Loucy (cell line): ENCODE measurements around the gene PEBP1.

Experiments used
- H2AFZ ChIP-seq: fragments of 200-600 bp; sonication (generic); 2 replicates; pipeline ENCODE4 v1.6.0; 2016; ENCODE audit warnings: antibody characterized with exemption, mild to moderate bottlenecking, low read length, moderate library complexity
- H3F3A ChIP-seq: fragments of 200-600 bp; 2 replicates; pipeline ENCODE4 v1.6.0; 2016; ENCODE audit warnings: antibody characterized with exemption, low read depth, mild to moderate bottlenecking
- H3K27me3 ChIP-seq: fragments of 200-600 bp; sonication (generic); 2 replicates; pipeline ENCODE4 v1.6.1; 2014; ENCODE audit warnings: low read length, mild to moderate bottlenecking; ENCODE audit not compliant: insufficient read depth, poor library complexity, severe bottlenecking
- H3K36me3 ChIP-seq: fragments of 200-600 bp; sonication (generic); 2 replicates; pipeline ENCODE4 v1.6.1; 2016; ENCODE audit warnings: low read length; ENCODE audit not compliant: insufficient read depth
- H3K4me1 ChIP-seq: fragments of 200-600 bp; sonication (generic); 2 replicates; pipeline ENCODE4 v1.5.1; 2014; ENCODE audit warnings: low read length, mild to moderate bottlenecking; ENCODE audit not compliant: insufficient read depth, poor library complexity, severe bottlenecking
- H3K4me2 ChIP-seq: fragments of 200-600 bp; sonication (generic); 2 replicates; pipeline ENCODE4 v1.6.0; 2014; ENCODE audit warnings: antibody characterized with exemption, low read length, low read depth, mild to moderate bottlenecking; ENCODE audit not compliant: poor library complexity, severe bottlenecking
- H3K4me3 ChIP-seq: fragments of 200-600 bp; sonication (generic); 2 replicates; pipeline ENCODE4 v1.5.1; 2014; ENCODE audit warnings: low read length, mild to moderate bottlenecking, mixed read lengths; ENCODE audit not compliant: poor library complexity, severe bottlenecking
- H3K79me2 ChIP-seq: fragments of 200-600 bp; sonication (generic); 2 replicates; pipeline ENCODE4 v1.6.1; 2014; ENCODE audit warnings: low read length; ENCODE audit not compliant: insufficient read depth
- H3K9ac ChIP-seq: fragments of 200-600 bp; sonication (generic); 2 replicates; pipeline ENCODE4 v1.6.0; 2014; ENCODE audit warnings: mild to moderate bottlenecking, low read depth, low read length, moderate library complexity; ENCODE audit not compliant: poor library complexity, severe bottlenecking
- H3K9me2 ChIP-seq: fragments of 200-600 bp; sonication (generic); replicated peaks from 2 replicates; pipeline ENCODE4 v1.6.1; 2016; ENCODE audit warnings: low read depth, low read length, mixed read lengths
- H3K9me3 ChIP-seq: fragments of 200-600 bp; sonication (generic); 2 replicates; pipeline ENCODE4 v1.6.1; 2014; ENCODE audit warnings: mild to moderate bottlenecking, antibody characterized with exemption, low read length, low read depth; ENCODE audit not compliant: insufficient read depth
- H4K20me1 ChIP-seq: fragments of 200-600 bp; sonication (generic); 2 replicates; pipeline ENCODE4 v1.6.0; 2014; ENCODE audit warnings: antibody characterized with exemption, low read length, mild to moderate bottlenecking; ENCODE audit not compliant: insufficient read depth, poor library complexity, severe bottlenecking
- EZH2phosphoT487 ChIP-seq: fragments of 200-600 bp; IDR thresholded peaks from 2 replicates; pipeline ENCODE4 v1.6.1; 2018; ENCODE audit warnings: antibody characterized with exemption, mild to moderate bottlenecking, moderate library complexity, borderline replicate concordance
- TF ChIP-seq, protein P1 (sequence below): fragments of 200-600 bp; sonication (generic); conservative IDR thresholded peaks from 2 replicates; pipeline ENCODE4 v1.5.1; 2014; ENCODE audit warnings: mild to moderate bottlenecking, antibody characterized with exemption, low read length

Gene PEBP1

DNA sequence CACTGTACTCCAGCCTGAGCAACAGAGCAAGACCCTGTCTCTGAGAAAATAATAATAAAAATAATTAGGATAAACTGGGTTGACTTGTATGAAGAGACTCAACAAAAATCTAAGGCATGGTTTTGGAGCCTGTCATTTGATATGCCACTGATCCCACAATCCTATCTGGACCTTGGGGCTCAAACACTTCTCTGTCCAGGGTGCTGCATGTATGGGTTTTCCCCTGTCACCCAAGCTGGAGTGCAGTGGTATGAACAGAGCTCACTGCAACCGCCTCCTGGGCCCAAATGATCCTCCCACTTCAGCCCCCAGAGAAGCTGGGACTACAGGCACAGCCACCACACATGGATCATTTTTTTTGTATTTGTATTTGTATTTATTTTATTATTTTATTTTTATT lies 26.8 kb upstream of the PEBP1 start:
- Histone ChIP-seq H3K4me1 (peaks cover 3% of the 10 kb centered on the region), H4K20me1 (no peaks in the 10 kb centered on the region), H3K27me3 (no peaks in the 10 kb centered on the region), H3K79me2 (no peaks in the 10 kb centered on the region), H3F3A (no peaks in the 10 kb centered on the region), H3K9ac (no peak overlapping the region), H3K36me3 (no peaks in the 10 kb centered on the region), H2AFZ (no peak overlapping the region), H3K4me2 (no peak overlapping the region), H3K9me3 (no peaks in the 10 kb centered on the region), H3K4me3 (no peak overlapping the region), H3K9me2 (no peaks in the 10 kb centered on the region)
- TF ChIP-seq EZH2phosphoT487: no peak
- TF ChIP-seq, protein P1, sequence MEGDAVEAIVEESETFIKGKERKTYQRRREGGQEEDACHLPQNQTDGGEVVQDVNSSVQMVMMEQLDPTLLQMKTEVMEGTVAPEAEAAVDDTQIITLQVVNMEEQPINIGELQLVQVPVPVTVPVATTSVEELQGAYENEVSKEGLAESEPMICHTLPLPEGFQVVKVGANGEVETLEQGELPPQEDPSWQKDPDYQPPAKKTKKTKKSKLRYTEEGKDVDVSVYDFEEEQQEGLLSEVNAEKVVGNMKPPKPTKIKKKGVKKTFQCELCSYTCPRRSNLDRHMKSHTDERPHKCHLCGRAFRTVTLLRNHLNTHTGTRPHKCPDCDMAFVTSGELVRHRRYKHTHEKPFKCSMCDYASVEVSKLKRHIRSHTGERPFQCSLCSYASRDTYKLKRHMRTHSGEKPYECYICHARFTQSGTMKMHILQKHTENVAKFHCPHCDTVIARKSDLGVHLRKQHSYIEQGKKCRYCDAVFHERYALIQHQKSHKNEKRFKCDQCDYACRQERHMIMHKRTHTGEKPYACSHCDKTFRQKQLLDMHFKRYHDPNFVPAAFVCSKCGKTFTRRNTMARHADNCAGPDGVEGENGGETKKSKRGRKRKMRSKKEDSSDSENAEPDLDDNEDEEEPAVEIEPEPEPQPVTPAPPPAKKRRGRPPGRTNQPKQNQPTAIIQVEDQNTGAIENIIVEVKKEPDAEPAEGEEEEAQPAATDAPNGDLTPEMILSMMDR: no peak

DNA sequence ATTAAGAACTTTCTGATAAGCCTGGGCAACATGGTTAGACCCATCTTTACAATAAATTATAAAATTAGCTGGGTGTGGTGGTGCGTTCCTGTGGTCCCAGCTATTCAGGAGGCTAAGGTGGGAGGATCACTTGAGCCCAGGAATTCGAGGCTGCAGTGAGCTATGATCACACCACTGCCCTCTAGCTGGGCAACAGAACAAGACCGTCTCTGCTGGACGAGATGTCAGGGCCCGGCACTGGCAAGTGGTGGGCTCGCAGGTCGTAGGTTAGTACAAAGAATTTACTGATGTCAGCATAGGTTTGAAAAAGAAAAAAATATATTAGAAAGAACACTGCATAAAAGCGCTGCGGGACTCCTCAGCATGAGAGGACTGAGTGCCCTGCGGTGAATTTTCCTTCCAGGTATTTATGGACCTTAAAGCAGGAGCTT lies 16.5 kb upstream of the PEBP1 start:
- no peak for TF ChIP-seq EZH2phosphoT487
- TF ChIP-seq, protein P1: no peak
- Histone ChIP-seq H3K79me2 (no peaks in the 10 kb centered on the region), H3K9me2 (no peaks in the 10 kb centered on the region), H3K9ac (no peak overlapping the region), H3K4me3 (no peak overlapping the region), H3K4me2 (no peak overlapping the region), H3F3A (no peaks in the 10 kb centered on the region), H3K36me3 (no peaks in the 10 kb centered on the region), H2AFZ (no peak overlapping the region), H4K20me1 (no peaks in the 10 kb centered on the region), H3K4me1 (peaks cover 4% of the 10 kb centered on the region), H3K27me3 (no peaks in the 10 kb centered on the region), H3K9me3 (no peaks in the 10 kb centered on the region)

DNA sequence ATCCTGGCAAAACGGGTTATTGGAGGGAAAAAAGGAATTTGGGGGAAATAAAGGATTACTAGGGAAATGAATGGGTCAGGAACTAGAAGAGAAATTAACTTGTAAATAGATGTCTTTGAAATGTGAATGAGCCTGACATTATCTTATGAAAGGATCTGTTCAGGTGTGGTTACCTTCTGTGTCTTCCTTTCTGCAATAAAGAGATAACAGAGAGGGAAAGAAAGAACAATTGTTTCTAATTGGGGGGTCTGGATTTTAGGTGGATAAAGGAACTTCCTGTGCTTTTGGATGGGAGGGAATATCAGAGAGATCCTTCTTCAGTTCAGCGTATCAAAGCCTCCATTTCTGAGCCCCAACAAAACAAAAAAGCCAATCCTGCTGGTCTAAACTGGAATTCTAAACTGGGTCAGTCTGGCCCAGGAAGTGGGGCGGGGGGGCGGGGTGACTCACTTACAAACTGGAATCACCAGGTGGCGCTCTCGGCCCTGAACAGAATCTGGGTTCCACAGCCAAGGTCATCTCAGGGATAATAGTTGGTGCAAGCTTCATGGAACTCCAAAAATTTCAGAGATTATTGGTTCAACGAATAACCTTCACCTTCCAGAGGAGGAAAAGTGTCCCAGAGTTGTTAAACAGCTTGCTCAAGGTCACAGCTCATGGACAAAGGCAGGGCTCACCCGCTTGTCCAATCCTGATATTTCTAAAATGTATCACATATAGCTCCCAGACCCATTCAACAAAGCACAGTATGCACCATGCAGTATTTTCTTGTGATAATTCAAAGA lies 15.2 kb upstream of the PEBP1 start:
- H3K27me3 ChIP-seq: no peaks in the 10 kb centered on the region
- no peaks in the 10 kb centered on the region for H3K9me2 ChIP-seq
- no peaks in the 10 kb centered on the region for H3F3A ChIP-seq
- peak overlapping the region; percentile 15 for H3K9ac ChIP-seq
- no peaks in the 10 kb centered on the region for H3K36me3 ChIP-seq
- H3K4me3 ChIP-seq: no peak overlapping the region
- no peaks in the 10 kb centered on the region for H4K20me1 ChIP-seq
- peaks cover 4% of the 10 kb centered on the region for H3K4me1 ChIP-seq
- TF ChIP-seq EZH2phosphoT487: no peak
- TF ChIP-seq, protein P1: peak; percentile 49
- no peaks in the 10 kb centered on the region for H3K9me3 ChIP-seq
- H3K79me2 ChIP-seq: no peaks in the 10 kb centered on the region
- H2AFZ ChIP-seq: peak overlapping the region; percentile 79
- H3K4me2 ChIP-seq: no peak overlapping the region
